Adrenal gland (tissue), 12 donors: ENCODE data around the gene TM9SF4. TPM values are rescaled to one million over a fixed set of nuclear protein-coding genes. Genes with fewer than 3 reads are reported as not detected.

ENCODE experiments used
- DNase-seq, 7 donors: peaks; one replicate each; pipeline ENCODE4 v3.0.0-alpha.2; 2019 to 2020
- H3K27ac ChIP-seq, 5 donors: fragments of 200-600 bp; sonication (generic) in 4 of 5; 1 replicate in 3 of 5; 2 replicates in 2 of 5; pipeline versions ENCODE4 v1.5.1 to v1.8.0; 2016 to 2020; ENCODE audit warnings: mild to moderate bottlenecking in 1 of 5
- H3K27me3 ChIP-seq: fragments of 200-600 bp; 2 replicates; pipeline ENCODE4 v1.8.0; 2021
- H3K36me3 ChIP-seq, 2 donors: fragments of 200-600 bp; replicated peaks in 1 of 2; 1 replicate in 1 of 2; 2 replicates in 1 of 2; pipeline versions ENCODE4 v1.5.1 to v1.8.0; 2018 to 2022
- H3K4me1 ChIP-seq, 2 donors: fragments of 200-600 bp; replicated peaks in 1 of 2; 1 replicate in 1 of 2; 2 replicates in 1 of 2; pipeline versions ENCODE4 v1.5.1 to v1.8.0; 2018 to 2021
- H3K4me3 ChIP-seq, 4 donors: fragments of 200-600 bp; sonication (generic) in 3 of 4; one replicate each; pipeline ENCODE4 v1.5.1; 2016 to 2018
- H3K9me3 ChIP-seq, 3 donors: fragments of 200-600 bp; sonication (generic) in 1 of 3; replicated peaks in 1 of 3; 1 replicate in 2 of 3; 2 replicates in 1 of 3; pipeline versions ENCODE4 v1.5.1 to v1.8.0; 2016 to 2021
- POLR2A ChIP-seq, 2 donors: fragments of 450-650 bp; IDR thresholded peaks; one replicate each; pipeline ENCODE4 v1.6.1; 2017; ENCODE audit warnings: antibody characterized with exemption in 2 of 2, mild to moderate bottlenecking in 2 of 2, moderate library complexity in 1 of 2
- WGBS, 4 donors: extraction: QIAGEN DNeasy Blood & Tissue Kit in 2 of 4; methylation state at CpG; one replicate each; pipeline versions ENCODE4 v1.1.5 to v1.1.7; 2013 to 2017; 5-methylcytosine and 5-hydroxymethylcytosine counted together
- intact Hi-C, 2 donors: fragments of 100-400 bp; cut with DNase I; formaldehyde crosslinking; loops; one replicate each; pipeline versions ENCODE4 v1.14.1 to v1.15.0; 2022 to 2023
- polyA plus RNA-seq, 3 donors: library from polyadenylated mRNA; stranded (reverse); fragments of 200-250 nt in 2 of 3; fragments of 350-450 nt in 1 of 3; fragmentation: Illumina TruSeq in 1 of 3; extraction: RNeasy Lipid Tissue Mini Kit (QIAGEN cat#74804) in 1 of 3; gene quantifications; one replicate each; pipeline ENCODE4 v1.2.3, GENCODE V29; 2013 to 2014
- total RNA-seq, 9 donors: library from RNA; depleted of rRNA in 4 of 9; stranded (reverse); fragments of >200 nt in 4 of 9; fragments of 120-200 nt in 1 of 9; fragmentation: NEBNext Ultra II Directional in 1 of 9; extraction: Animal tissue kit (Norgen Biotek cat#: 25700) in 1 of 9; gene quantifications; one replicate each; pipeline versions ENCODE4 v1.1.0 to v1.2.4, GENCODE V29; 2013 to 2023
- TF ChIP-seq, protein P1 (sequence below), 6 experiments: fragments of 450-650 bp in 4 of 6; fragments of 200-600 bp in 2 of 6; sonication (generic) in 1 of 6; IDR thresholded peaks; 1 replicate in 5 of 6; 2 replicates in 1 of 6; pipeline versions ENCODE4 v1.5.1 to v1.8.0; 2016 to 2021; ENCODE audit warnings: antibody characterized with exemption in 6 of 6, mild to moderate bottlenecking in 2 of 6, moderate library complexity in 1 of 6
- donor health status: healthy with polysubstance abuse.
- donor health status: Bipolar disorder and iron deficiency.
- donor health status: DM: yes; HTN: yes; CAD: no.
- donor health status: DM: no; HTN: no; CAD: no.
- donor health status: DM: no; HTN: no; CAD: no.
- donor health status: DM: yes; HTN: yes; CAD: no.

Gene TM9SF4
- total and polyA plus RNA-seq, 12 donors = 23.2 to 61.0 (median 46.1) TPM

DNA sequence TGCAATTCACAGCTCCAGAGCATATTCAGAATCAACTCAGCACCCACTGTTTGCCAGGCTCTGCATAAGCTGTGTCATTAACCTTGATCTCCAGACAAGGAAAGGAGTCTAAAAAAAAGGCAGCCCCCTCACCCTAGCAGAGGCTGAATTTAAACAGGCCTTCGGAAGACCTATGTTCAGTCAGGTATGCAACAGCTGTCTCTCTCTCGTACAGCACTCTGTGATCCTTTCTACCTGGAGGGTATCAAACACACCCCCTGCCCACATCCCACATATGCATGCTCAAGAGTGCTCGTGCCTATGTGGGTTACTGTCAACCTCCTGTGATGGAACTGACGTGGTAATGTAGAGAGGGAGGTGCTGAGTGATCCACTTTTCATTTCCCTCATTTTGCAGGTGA, 89.5 kb downstream of the TM9SF4 start:
- Histone ChIP-seq H3K4me3 (no peak overlapping the region), H3K36me3 (peaks cover 0 to 65% of the 10 kb centered on the region in 2 donors), H3K4me1 (peaks cover 0 to 27% of the 10 kb centered on the region in 2 donors), H3K27me3 (no peaks in the 10 kb centered on the region), H3K9me3 (no peaks in the 10 kb centered on the region), H3K27ac (no peak overlapping the region)
- intact Hi-C loops = no loop called here
- 79 to 100% (median 87%) methylated on average over 4 of the region's 4 CpGs for WGBS, 4 donors
- DNase-seq = no peak
- TF ChIP-seq POLR2A (IDR thresholded peaks at IDR 0.05) = no peak
- TF ChIP-seq, protein P1, sequence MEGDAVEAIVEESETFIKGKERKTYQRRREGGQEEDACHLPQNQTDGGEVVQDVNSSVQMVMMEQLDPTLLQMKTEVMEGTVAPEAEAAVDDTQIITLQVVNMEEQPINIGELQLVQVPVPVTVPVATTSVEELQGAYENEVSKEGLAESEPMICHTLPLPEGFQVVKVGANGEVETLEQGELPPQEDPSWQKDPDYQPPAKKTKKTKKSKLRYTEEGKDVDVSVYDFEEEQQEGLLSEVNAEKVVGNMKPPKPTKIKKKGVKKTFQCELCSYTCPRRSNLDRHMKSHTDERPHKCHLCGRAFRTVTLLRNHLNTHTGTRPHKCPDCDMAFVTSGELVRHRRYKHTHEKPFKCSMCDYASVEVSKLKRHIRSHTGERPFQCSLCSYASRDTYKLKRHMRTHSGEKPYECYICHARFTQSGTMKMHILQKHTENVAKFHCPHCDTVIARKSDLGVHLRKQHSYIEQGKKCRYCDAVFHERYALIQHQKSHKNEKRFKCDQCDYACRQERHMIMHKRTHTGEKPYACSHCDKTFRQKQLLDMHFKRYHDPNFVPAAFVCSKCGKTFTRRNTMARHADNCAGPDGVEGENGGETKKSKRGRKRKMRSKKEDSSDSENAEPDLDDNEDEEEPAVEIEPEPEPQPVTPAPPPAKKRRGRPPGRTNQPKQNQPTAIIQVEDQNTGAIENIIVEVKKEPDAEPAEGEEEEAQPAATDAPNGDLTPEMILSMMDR (IDR thresholded peaks at IDR 0.05) = no peak

DNA sequence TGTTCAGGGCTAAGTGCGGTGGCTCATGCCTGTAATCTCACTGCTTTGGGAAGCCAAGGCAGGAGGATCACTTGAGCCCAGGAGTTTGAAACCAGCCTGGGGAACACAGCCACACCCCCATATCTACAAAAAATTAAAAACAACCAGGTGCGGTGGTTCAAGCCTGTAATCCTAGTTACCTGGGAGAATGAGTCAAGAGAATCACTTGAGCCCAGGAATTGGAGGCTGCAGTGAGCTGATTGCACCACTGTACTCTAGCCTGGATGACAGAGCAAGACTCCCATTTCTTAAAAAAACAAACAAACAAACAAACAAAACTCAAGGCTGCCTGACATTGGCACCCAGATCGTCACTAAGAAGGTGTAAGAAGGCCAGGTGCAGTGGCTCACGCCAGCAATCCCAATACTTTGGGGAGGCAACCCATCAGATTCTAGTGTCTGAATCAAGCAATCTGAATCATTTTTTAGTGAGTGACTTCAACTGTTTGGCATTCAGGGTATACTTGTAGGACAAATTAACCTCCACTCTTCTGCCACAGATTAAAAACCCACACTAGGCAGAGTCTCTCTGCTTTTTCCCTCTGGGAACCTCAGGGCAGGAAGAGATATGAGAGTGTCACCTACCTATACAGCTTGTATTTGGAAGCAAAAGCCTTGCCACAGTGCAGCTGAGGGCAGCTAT, 91.9 kb downstream of the TM9SF4 start:
- TF ChIP-seq, protein P1 (IDR thresholded peaks at IDR 0.05) = no peak
- TF ChIP-seq POLR2A (IDR thresholded peaks at IDR 0.05) = no peak
- peaks cover 0 to 50% of the 10 kb centered on the region in 2 donors for H3K36me3 ChIP-seq
- peak overlapping the region in 2 of 5 donors; percentile 24 to 40 for H3K27ac ChIP-seq
- no peak overlapping the region for H3K4me3 ChIP-seq
- no peaks in the 10 kb centered on the region for H3K27me3 ChIP-seq
- WGBS, 4 donors = 81 to 87% (median 84%) methylated on average over 4 of the region's 4 CpGs
- peaks cover 13 to 51% of the 10 kb centered on the region in 2 donors for H3K4me1 ChIP-seq
- H3K9me3 ChIP-seq = no peaks in the 10 kb centered on the region
- intact Hi-C loops = no loop called here
- no peak for DNase-seq

DNA sequence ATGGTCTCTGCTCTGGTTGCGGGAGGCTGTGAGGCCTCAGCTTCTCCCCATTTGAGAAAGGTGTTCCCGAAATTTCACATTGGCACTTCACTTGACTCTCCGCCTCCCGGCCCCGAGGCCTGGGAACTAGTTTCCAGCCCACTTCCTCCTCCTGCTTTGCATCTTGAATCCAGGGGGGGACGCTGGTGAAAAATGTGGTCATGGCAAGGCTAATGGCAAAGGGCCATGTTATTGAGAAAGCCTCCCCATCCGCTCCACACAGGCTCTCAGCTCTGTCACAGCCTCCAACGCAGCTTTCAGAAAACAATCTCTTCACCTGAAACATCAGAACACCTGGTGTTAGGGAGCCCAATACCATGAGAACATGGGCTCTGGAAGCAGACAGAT, 92.5 kb downstream of the TM9SF4 start:
- peaks cover 19 to 56% of the 10 kb centered on the region in 2 donors for H3K4me1 ChIP-seq
- H3K27ac ChIP-seq = peak overlapping the region in 2 of 5 donors; percentile 24 to 40
- intact Hi-C loops = no loop called here
- no peaks in the 10 kb centered on the region for H3K9me3 ChIP-seq
- 62 to 82% (median 71%) methylated on average over 8 of the region's 8 CpGs for WGBS, 4 donors
- DNase-seq = peak in 2 of 7 donors; percentile 38 to 42
- H3K27me3 ChIP-seq = no peaks in the 10 kb centered on the region
- TF ChIP-seq POLR2A (IDR thresholded peaks at IDR 0.05) = no peak
- TF ChIP-seq, protein P1 (IDR thresholded peaks at IDR 0.05) = no peak
- no peak overlapping the region for H3K4me3 ChIP-seq
- H3K36me3 ChIP-seq = peaks cover 0 to 45% of the 10 kb centered on the region in 2 donors

DNA sequence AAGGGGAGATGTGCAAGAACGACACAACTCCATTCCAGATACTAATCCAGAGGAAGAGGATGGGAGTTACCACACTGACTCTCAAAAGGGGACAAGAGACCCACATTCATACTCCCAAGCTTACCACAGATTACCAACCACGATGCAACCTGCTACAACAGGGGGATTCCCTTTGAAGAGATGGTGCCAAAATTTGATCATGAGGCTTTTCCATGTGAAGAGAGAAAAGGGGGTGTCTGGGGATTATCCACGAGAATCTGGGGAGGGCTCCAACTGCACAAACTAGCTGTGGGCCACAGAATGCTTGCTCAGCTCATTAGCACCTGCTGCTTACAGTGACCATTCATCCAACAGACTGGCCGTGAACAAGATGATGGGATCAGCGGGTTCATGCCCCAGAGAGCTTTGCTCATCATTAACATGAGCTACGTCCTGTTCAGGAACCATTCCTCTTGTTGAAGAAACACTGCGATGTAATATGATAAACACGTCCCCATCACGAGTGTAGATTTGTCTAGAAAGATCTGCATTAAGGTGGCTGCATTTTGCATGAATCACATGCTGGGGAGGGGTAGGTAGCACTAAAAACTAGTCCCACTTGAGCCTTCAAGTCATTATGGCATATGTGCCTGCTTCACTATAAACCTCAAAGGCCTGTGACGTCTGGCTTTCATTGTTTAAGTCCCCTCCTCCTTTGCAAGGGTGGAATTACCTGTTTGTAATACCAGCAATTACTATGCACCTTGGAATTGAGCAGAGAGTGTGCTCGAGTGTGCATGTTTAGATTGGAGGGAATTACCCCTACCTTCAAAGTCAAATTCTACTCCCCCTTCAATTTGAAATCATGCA, 94.1 kb downstream of the TM9SF4 start:
- Histone ChIP-seq H3K27ac (no peak overlapping the region), H3K4me3 (no peak overlapping the region), H3K27me3 (no peaks in the 10 kb centered on the region), H3K4me1 (peaks cover 19 to 63% of the 10 kb centered on the region in 2 donors), H3K36me3 (peaks cover 0 to 33% of the 10 kb centered on the region in 2 donors), H3K9me3 (no peaks in the 10 kb centered on the region)
- TF ChIP-seq, protein P1 (IDR thresholded peaks at IDR 0.05) = no peak
- no peak for TF ChIP-seq POLR2A (IDR thresholded peaks at IDR 0.05)
- 68 to 81% (median 72%) methylated on average over 11 of the region's 11 CpGs for WGBS, 4 donors
- DNase-seq = no peak
- intact Hi-C loops = no loop called here
